Smooth muscle cell (in vitro differentiated cells): ENCODE results near the gene TMEM176A. TPM values are rescaled to one million over a fixed set of nuclear protein-coding genes. Genes with fewer than 3 reads are reported as not detected.

Source experiments
- DNase-seq: peaks from one replicate; lab custom pipeline; 2025; ENCODE audit not compliant: unreplicated experiment; lab: John Stamatoyannopoulos, UW
- H2AFZ ChIP-seq: fragments of 200-600 bp; sonication (generic); 2 replicates; pipeline ENCODE4 v1.6.0; 2016; ENCODE audit warnings: antibody characterized with exemption, low read depth, mild to moderate bottlenecking
- H3F3A ChIP-seq: fragments of 200-600 bp; sonication (generic); 2 replicates; pipeline ENCODE4 v1.6.0; 2017; ENCODE audit warnings: antibody characterized with exemption, low read depth
- H3K27ac ChIP-seq: fragments of 200-600 bp; sonication (generic); 2 replicates; pipeline ENCODE4 v1.5.1; 2016; ENCODE audit warnings: low read depth, mild to moderate bottlenecking
- H3K27me3 ChIP-seq: fragments of 200-600 bp; sonication (generic); 2 replicates; pipeline ENCODE4 v1.6.1; 2016; ENCODE audit warnings: low read depth, mild to moderate bottlenecking
- H3K36me3 ChIP-seq: fragments of 200-600 bp; sonication (generic); 2 replicates; pipeline ENCODE4 v1.5.1; 2016; ENCODE audit warnings: low read depth
- H3K4me1 ChIP-seq: fragments of 200-600 bp; sonication (generic); 2 replicates; pipeline ENCODE4 v1.5.1; 2016; ENCODE audit warnings: low read depth
- H3K4me2 ChIP-seq: fragments of 200-600 bp; sonication (generic); 2 replicates; pipeline ENCODE4 v1.6.0; 2016; ENCODE audit warnings: mild to moderate bottlenecking
- H3K4me3 ChIP-seq: fragments of 200-600 bp; sonication (generic); 2 replicates; pipeline ENCODE4 v1.5.1; 2016; ENCODE audit warnings: mild to moderate bottlenecking
- H3K79me2 ChIP-seq: fragments of 200-600 bp; sonication (generic); 2 replicates; pipeline ENCODE4 v1.6.0; 2016; ENCODE audit warnings: low read depth, mild to moderate bottlenecking
- H3K9ac ChIP-seq: fragments of 200-600 bp; sonication (generic); 2 replicates; pipeline ENCODE4 v1.6.0; 2016; ENCODE audit warnings: low read depth
- H3K9me3 ChIP-seq: fragments of 200-600 bp; sonication (generic); replicated peaks from 2 replicates; pipeline ENCODE4 v1.5.1; 2016; ENCODE audit warnings: low read depth
- H4K20me1 ChIP-seq: fragments of 200-600 bp; sonication (generic); 2 replicates; pipeline ENCODE4 v1.6.0; 2016; ENCODE audit warnings: low read depth
- CTCF ChIP-seq: fragments of 200-600 bp; sonication (generic); IDR thresholded peaks from 2 replicates; pipeline ENCODE4 v1.5.1; 2017; ENCODE audit warnings: borderline replicate concordance, mild to moderate bottlenecking, antibody characterized with exemption; ENCODE audit not compliant: insufficient read depth, poor library complexity, severe bottlenecking
- WGBS: methylation state at CpG from one replicate; pipeline ENCODE4 v1.1.7; 2016; ENCODE audit warnings: low lambda C conversion rate; 5-methylcytosine and 5-hydroxymethylcytosine counted together
- polyA plus RNA-seq: library from polyadenylated mRNA; unstranded; fragments of >200 nt; fragmentation: Nextera tagmentation; extraction: Ambion mirVana; gene quantifications from 2 replicates; pipeline ENCODE4 v1.2.1, GENCODE V29; 2016
- total RNA-seq: library from RNA; depleted of rRNA; stranded (reverse); fragments of >200 nt; gene quantifications from 2 replicates; pipeline ENCODE4 v1.2.3, GENCODE V29; 2014

The TMEM176A gene
- total and polyA plus RNA-seq, 2 experiments from 2014 or later = 52.8 to 105 TPM

- H3K27ac ChIP-seq = no peak overlapping the region
- H3K4me3 ChIP-seq = no peak overlapping the region
- no peak overlapping the region for H3K9ac ChIP-seq
- WGBS = 98% methylated on average over 5 of the region's 5 CpGs
- H3K79me2 ChIP-seq = no peaks in the 10 kb centered on the region
- H4K20me1 ChIP-seq = no peaks in the 10 kb centered on the region
- no peak overlapping the region for H3K4me2 ChIP-seq
- peaks cover 7% of the 10 kb centered on the region for H3K4me1 ChIP-seq
- peaks cover 5% of the 10 kb centered on the region for H3K27me3 ChIP-seq
- DNase-seq = no peak
- H2AFZ ChIP-seq = no peak overlapping the region
- no peaks in the 10 kb centered on the region for H3F3A ChIP-seq
- no peaks in the 10 kb centered on the region for H3K9me3 ChIP-seq
- TF ChIP-seq CTCF = no peak
- H3K36me3 ChIP-seq = no peaks in the 10 kb centered on the region
Measured at GRCh38 chr7:150847536-150847935, 47.0 kb downstream of the TMEM176A start.

GRCh38 chr7:150848111-150848510, 47.5 kb downstream of the TMEM176A start:
- H3K27me3 ChIP-seq = peaks cover 5% of the 10 kb centered on the region
- no peak for DNase-seq

GRCh38 chr7:150848561-150849115, 48.1 kb downstream of the TMEM176A start:
- H3K36me3 ChIP-seq = no peaks in the 10 kb centered on the region
- H4K20me1 ChIP-seq = no peaks in the 10 kb centered on the region
- no peak overlapping the region for H3K4me2 ChIP-seq
- no peak for TF ChIP-seq CTCF
- H3K27ac ChIP-seq = no peak overlapping the region
- H3K79me2 ChIP-seq = no peaks in the 10 kb centered on the region
- H3K4me1 ChIP-seq = peaks cover 7% of the 10 kb centered on the region
- H3F3A ChIP-seq = no peaks in the 10 kb centered on the region
- no peak overlapping the region for H3K4me3 ChIP-seq
- H3K27me3 ChIP-seq = peaks cover 5% of the 10 kb centered on the region
- WGBS = 86% methylated on average over 3 of the region's 3 CpGs
- no peak overlapping the region for H2AFZ ChIP-seq
- no peak for DNase-seq
- no peak overlapping the region for H3K9ac ChIP-seq
- H3K9me3 ChIP-seq = no peaks in the 10 kb centered on the region

More at GRCh38 chr7:150848111-150848510, 47.5 kb downstream of the TMEM176A start:
- Histone ChIP-seq H3K4me1 (peaks cover 7% of the 10 kb centered on the region), H3K9ac (no peak overlapping the region), H3K27ac (no peak overlapping the region), H3K4me3 (no peak overlapping the region), H4K20me1 (no peaks in the 10 kb centered on the region), H3K9me3 (no peaks in the 10 kb centered on the region), H2AFZ (no peak overlapping the region), H3K79me2 (no peaks in the 10 kb centered on the region), H3F3A (no peaks in the 10 kb centered on the region), H3K36me3 (no peaks in the 10 kb centered on the region), H3K4me2 (no peak overlapping the region)
- TF ChIP-seq CTCF = no peak
- WGBS = 91% methylated on average over 8 of the region's 8 CpGs

GRCh38 chr7:150849204-150849775, 48.7 kb downstream of the TMEM176A start:
- H3K27ac ChIP-seq = no peak overlapping the region
- no peaks in the 10 kb centered on the region for H3K79me2 ChIP-seq
- TF ChIP-seq CTCF = no peak
- H3K9me3 ChIP-seq = no peaks in the 10 kb centered on the region
- no peaks in the 10 kb centered on the region for H3K36me3 ChIP-seq
- peaks cover 5% of the 10 kb centered on the region for H3K27me3 ChIP-seq
- H3K4me3 ChIP-seq = no peak overlapping the region
- 84% methylated on average over 10 of the region's 10 CpGs for WGBS
- H3K9ac ChIP-seq = no peak overlapping the region
- H3F3A ChIP-seq = no peaks in the 10 kb centered on the region
- H3K4me1 ChIP-seq = peaks cover 7% of the 10 kb centered on the region
- no peak overlapping the region for H2AFZ ChIP-seq
- DNase-seq = no peak
- no peaks in the 10 kb centered on the region for H4K20me1 ChIP-seq
- H3K4me2 ChIP-seq = no peak overlapping the region
